HepG2 (cell line): ENCODE measurements around the gene CCDC57. TPM values are rescaled to one million over a fixed set of nuclear protein-coding genes. Genes with fewer than 3 reads are reported as not detected.
A peak's percentile ranks its signal among the peaks of the same experiment; 100 is the strongest.

Experiments used
- ATF7 ChIP-seq, 2 experiments: fragments of 450-650 bp in 1 of 2; sonication (generic) in 1 of 2; formaldehyde crosslinking in 1 of 2; IDR thresholded peaks; 2 replicates each; pipeline versions ENCODE4 v1.4.0 to v1.6.1; 2016 to 2020; ENCODE audit warnings: antibody characterized with exemption in 1 of 2, mild to moderate bottlenecking in 1 of 2, missing genetic modification reagents in 1 of 2
- CC2D1A ChIP-seq: sonication (generic); formaldehyde crosslinking; IDR thresholded peaks from 2 replicates; pipeline ENCODE4 v1.8.1; 2023; ENCODE audit warnings: mild to moderate bottlenecking, missing genetic modification reagents
- HDAC1 ChIP-seq: sonication (generic); formaldehyde crosslinking; IDR thresholded peaks from 2 replicates; pipeline ENCODE4 v1.5.1; 2020; ENCODE audit warnings: mild to moderate bottlenecking, missing genetic modification reagents
- HNRNPK ChIP-seq: fragments of 200-400 bp; formaldehyde crosslinking; IDR thresholded peaks from 2 replicates; pipeline ENCODE4 v1.6.1; 2018; ENCODE audit warnings: low read length, low read depth, moderate library complexity, mild to moderate bottlenecking; ENCODE audit not compliant: poor library complexity, severe bottlenecking
- JUNB ChIP-seq: sonication (generic); formaldehyde crosslinking; IDR thresholded peaks from 2 replicates; pipeline ENCODE4 v1.8.0; 2022; ENCODE audit warnings: missing genetic modification reagents, mild to moderate bottlenecking, borderline replicate concordance
- MAFK ChIP-seq, 2 experiments: IDR thresholded peaks in 1 of 2; conservative IDR thresholded peaks in 1 of 2; 2 replicates each; pipeline ENCODE4 v1.6.1; 2011; ENCODE audit warnings: improper control_type of control experiment in 2 of 2, low read length in 2 of 2
- MXD4 ChIP-seq: IDR thresholded peaks from 2 replicates; pipeline ENCODE4 v1.6.1; 2016; ENCODE audit warnings: mild to moderate bottlenecking, missing biosample characterization, missing genetic modification reagents
- MYC ChIP-seq: sonication (generic); formaldehyde crosslinking; IDR thresholded peaks from 2 replicates; pipeline ENCODE4 v1.9.0; 2021; ENCODE audit warnings: missing genetic modification reagents, borderline replicate concordance
- MYNN ChIP-seq: sonication (generic); formaldehyde crosslinking; IDR thresholded peaks from 2 replicates; pipeline ENCODE4 v1.4.0; 2020; ENCODE audit warnings: mild to moderate bottlenecking, low read depth, missing genetic modification reagents
- RAD21 ChIP-seq: fragments of 450-650 bp; formaldehyde crosslinking; IDR thresholded peaks from 2 replicates; pipeline ENCODE4 v1.5.0; 2020; ENCODE audit warnings: mild to moderate bottlenecking
- RCOR2 ChIP-seq: IDR thresholded peaks from 2 replicates; pipeline ENCODE4 v1.6.1; 2016; ENCODE audit warnings: missing biosample characterization, missing genetic modification reagents
- RFXANK ChIP-seq: IDR thresholded peaks from 2 replicates; pipeline ENCODE4 v1.6.1; 2016
- RXRA ChIP-seq: sonication (generic); formaldehyde crosslinking; IDR thresholded peaks from 2 replicates; pipeline ENCODE4 v1.5.1; 2020; ENCODE audit warnings: missing genetic modification reagents
- SMARCC2 ChIP-seq: fragments of 450-650 bp; IDR thresholded peaks from 2 replicates; pipeline ENCODE4 v1.6.1; 2017; ENCODE audit warnings: antibody characterized with exemption, mild to moderate bottlenecking
- TRIM24 ChIP-seq: sonication (generic); formaldehyde crosslinking; IDR thresholded peaks from 2 replicates; pipeline ENCODE4 v1.8.0; 2022; ENCODE audit warnings: mild to moderate bottlenecking, missing genetic modification reagents
- ZNF282 ChIP-seq: fragments of 450-650 bp; IDR thresholded peaks from 2 replicates; pipeline ENCODE4 v1.6.1; 2018; ENCODE audit not compliant: partially characterized antibody
- ZNF337 ChIP-seq: sonication (generic); formaldehyde crosslinking; IDR thresholded peaks from 2 replicates; pipeline ENCODE4 v1.5.1; 2020; ENCODE audit warnings: missing genetic modification reagents, low read depth, mild to moderate bottlenecking, borderline replicate concordance
- ZNF652 ChIP-seq: IDR thresholded peaks from 2 replicates; pipeline ENCODE4 v1.6.1; 2016; ENCODE audit warnings: low read depth, borderline replicate concordance
- ZNF773 ChIP-seq: sonication (generic); formaldehyde crosslinking; IDR thresholded peaks from 2 replicates; pipeline ENCODE4 v1.4.0; 2020; ENCODE audit warnings: missing genetic modification reagents, borderline replicate concordance
- polyA plus RNA-seq, 8 experiments: library from polyadenylated mRNA; depleted of rRNA in 3 of 8; stranded (reverse) in 7 of 8; unstranded in 1 of 8; fragments of >200 nt; fragmentation: Illumina TruSeq in 4 of 8; extraction: Trizol in 4 of 8; gene quantifications; 2 replicates each; pipeline versions ENCODE4 v1.2.1 to v1.2.3, GENCODE V29; 2011 to 2016; ENCODE audit warnings: low read depth in 4 of 8, missing spikeins in 1 of 8, mixed read lengths in 1 of 8; ENCODE audit not compliant: insufficient read depth in 1 of 8
- total RNA-seq, 5 experiments: library from RNA; depleted of rRNA; stranded (reverse); fragments of >200 nt; fragmentation: Illumina TruSeq; extraction: Trizol; gene quantifications; 2 replicates each; pipeline ENCODE4 v1.2.3, GENCODE V29; 2016; ENCODE audit warnings: low read depth in 1 of 5
- TF ChIP-seq, protein P1 (sequence below): sonication (generic); formaldehyde crosslinking; IDR thresholded peaks from 2 replicates; pipeline ENCODE4 v1.8.0; 2022; ENCODE audit warnings: missing genetic modification reagents, low read depth, mild to moderate bottlenecking, borderline replicate concordance
- TF ChIP-seq, protein P2 (sequence below): sonication (generic); formaldehyde crosslinking; IDR thresholded peaks from 2 replicates; pipeline ENCODE4 v1.5.0; 2020; ENCODE audit warnings: missing genetic modification reagents, mild to moderate bottlenecking, borderline replicate concordance
- TF ChIP-seq, protein P3 (sequence below): sonication (generic); formaldehyde crosslinking; IDR thresholded peaks from 2 replicates; pipeline ENCODE4 v1.8.0; 2022; ENCODE audit warnings: low read depth, missing genetic modification reagents
- TF ChIP-seq, protein P4 (sequence below): sonication (generic); formaldehyde crosslinking; IDR thresholded peaks from 2 replicates; pipeline ENCODE4 v1.8.1; 2023; ENCODE audit warnings: mild to moderate bottlenecking, missing genetic modification reagents, borderline replicate concordance
- TF ChIP-seq, protein P5 (sequence below): sonication (generic); formaldehyde crosslinking; IDR thresholded peaks from 2 replicates; pipeline ENCODE4 v1.4.0; 2020; ENCODE audit warnings: missing genetic modification reagents

The CCDC57 gene
- total and polyA plus RNA-seq, 2 of the 13 experiments (the other 11 are each of a cell fraction or from before 2014, with no cell fraction given): 59.3 to 59.9 TPM

DNA sequence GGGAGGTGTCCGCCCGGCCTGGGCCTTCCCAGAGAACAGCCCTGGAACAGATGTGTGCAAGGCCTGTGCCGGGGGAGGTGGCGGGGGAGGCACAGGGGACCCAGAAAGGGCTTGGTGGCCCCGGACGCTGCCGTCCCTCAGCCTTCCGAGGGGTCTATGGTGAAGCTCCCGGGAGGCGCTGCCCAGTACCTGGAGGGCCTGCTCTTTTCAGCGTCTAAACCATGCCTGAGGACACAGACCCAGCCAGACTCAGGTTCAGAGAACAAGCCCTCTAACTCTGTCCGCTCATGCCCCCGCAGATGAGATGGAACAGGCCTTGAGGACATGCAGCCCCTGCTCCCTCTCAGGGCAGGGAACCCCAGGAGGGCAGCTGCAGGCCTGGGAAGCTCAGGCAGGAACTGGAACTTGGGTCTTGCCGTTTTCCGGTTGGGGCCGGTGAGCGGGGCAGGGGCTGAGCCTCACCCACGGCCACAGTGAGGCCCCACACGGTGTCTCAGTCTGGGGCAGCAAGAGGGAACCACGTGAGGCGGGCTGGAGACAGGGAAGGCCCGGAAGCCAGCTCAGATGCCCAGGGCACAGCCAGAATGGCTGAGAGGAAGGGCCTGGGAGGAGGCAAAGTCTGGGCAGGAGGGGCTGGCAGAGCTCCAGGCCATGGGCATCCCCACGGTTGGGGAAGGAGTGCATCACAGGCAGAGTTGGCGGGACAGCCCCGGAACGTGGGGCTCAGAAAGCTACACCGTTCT, 28.7 kb upstream of the CCDC57 start (continued):
- 0 out of 2 replicates have a peak, but pooled peaks have one; percentile 53 for TF ChIP-seq ZNF773 (CRISPR knock-in tag)
- no peak for TF ChIP-seq JUNB (CRISPR knock-in tag)
- no peak for TF ChIP-seq TRIM24 (CRISPR knock-in tag)
- TF ChIP-seq, protein P1, sequence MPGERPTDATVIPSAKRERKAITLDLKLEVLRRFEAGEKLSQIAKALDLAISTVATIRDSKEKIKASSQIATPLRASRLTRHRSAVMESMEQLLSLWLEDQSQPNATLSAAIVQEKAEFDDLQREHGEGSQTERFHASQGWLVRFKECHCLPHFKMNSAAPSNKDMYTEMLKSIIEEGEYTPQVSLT (CRISPR knock-in tag): no peak
- 0 out of 2 replicates have a peak, but pooled peaks have one; percentile 43 for TF ChIP-seq ZNF652 (CRISPR knock-in tag)
- peak; percentile 69 for TF ChIP-seq HDAC1 (CRISPR knock-in tag)
- TF ChIP-seq MYNN: 0 out of 2 replicates have a peak, but pooled peaks have one; percentile 69
- no peak for TF ChIP-seq ATF7 (IDR thresholded peaks at IDR 0.05)
- TF ChIP-seq ATF7 (CRISPR knock-in tag; IDR thresholded peaks at IDR 0.05): no peak
- TF ChIP-seq ZNF282: no peak
- peak; percentile 82 for TF ChIP-seq RXRA
- no peak for TF ChIP-seq HNRNPK
- TF ChIP-seq RFXANK: 0 out of 2 replicates have a peak, but pooled peaks have one; percentile 53
- TF ChIP-seq, protein P2, sequence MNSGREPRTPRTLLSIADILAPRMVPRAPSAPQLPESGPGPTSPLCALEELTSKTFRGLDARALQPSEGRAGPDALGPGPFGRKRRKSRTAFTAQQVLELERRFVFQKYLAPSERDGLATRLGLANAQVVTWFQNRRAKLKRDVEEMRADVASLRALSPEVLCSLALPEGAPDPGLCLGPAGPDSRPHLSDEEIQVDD (CRISPR knock-in tag): no peak; the same call in 1 of the 2 replicates
- TF ChIP-seq SMARCC2: no peak
- TF ChIP-seq, protein P3, sequence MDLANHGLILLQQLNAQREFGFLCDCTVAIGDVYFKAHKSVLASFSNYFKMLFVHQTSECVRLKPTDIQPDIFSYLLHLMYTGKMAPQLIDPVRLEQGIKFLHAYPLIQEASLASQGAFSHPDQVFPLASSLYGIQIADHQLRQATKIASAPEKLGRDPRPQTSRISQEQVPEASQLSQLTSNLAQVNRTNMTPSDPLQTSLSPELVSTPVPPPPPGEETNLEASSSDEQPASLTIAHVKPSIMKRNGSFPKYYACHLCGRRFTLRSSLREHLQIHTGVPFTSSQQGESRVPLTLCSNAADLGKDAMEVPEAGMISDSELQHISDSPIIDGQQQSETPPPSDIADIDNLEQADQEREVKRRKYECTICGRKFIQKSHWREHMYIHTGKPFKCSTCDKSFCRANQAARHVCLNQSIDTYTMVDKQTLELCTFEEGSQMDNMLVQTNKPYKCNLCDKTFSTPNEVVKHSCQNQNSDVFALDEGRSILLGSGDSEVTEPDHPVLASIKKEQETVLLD (CRISPR knock-in tag): peak; percentile 59; the same call in 1 of the 2 replicates
- TF ChIP-seq ZNF337 (CRISPR knock-in tag): no peak
- TF ChIP-seq, protein P4, sequence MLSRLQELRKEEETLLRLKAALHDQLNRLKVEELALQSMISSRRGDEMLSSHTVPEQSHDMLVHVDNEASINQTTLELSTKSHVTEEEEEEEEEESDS (CRISPR knock-in tag): no peak
- TF ChIP-seq, protein P5, sequence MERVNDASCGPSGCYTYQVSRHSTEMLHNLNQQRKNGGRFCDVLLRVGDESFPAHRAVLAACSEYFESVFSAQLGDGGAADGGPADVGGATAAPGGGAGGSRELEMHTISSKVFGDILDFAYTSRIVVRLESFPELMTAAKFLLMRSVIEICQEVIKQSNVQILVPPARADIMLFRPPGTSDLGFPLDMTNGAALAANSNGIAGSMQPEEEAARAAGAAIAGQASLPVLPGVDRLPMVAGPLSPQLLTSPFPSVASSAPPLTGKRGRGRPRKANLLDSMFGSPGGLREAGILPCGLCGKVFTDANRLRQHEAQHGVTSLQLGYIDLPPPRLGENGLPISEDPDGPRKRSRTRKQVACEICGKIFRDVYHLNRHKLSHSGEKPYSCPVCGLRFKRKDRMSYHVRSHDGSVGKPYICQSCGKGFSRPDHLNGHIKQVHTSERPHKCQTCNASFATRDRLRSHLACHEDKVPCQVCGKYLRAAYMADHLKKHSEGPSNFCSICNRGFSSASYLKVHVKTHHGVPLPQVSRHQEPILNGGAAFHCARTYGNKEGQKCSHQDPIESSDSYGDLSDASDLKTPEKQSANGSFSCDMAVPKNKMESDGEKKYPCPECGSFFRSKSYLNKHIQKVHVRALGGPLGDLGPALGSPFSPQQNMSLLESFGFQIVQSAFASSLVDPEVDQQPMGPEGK (CRISPR knock-in tag): 0 out of 2 replicates have a peak, but pooled peaks have one; percentile 32
- TF ChIP-seq MAFK (conservative IDR thresholded peaks at IDR 0.05 in 1 of 2, IDR thresholded peaks at IDR 0.05 in 1 of 2; ENCODE audit: low read length in 2 of 2): no peak
- TF ChIP-seq MYC (CRISPR knock-in tag): peak; percentile 72
- TF ChIP-seq RAD21 (CRISPR knock-in tag): no peak
- no peak for TF ChIP-seq CC2D1A (CRISPR knock-in tag)
- TF ChIP-seq RCOR2: no peak
- no peak for TF ChIP-seq MXD4 (CRISPR knock-in tag)
